Thyroid gland (tissue), 4 donors: ENCODE data around the gene TMEM79. TPM values are rescaled to one million over a fixed set of nuclear protein-coding genes. Genes with fewer than 3 reads are reported as not detected.
A peak's percentile ranks its signal among the peaks of the same experiment; 100 is the strongest.

Experiments used
- DNase-seq, 2 donors: peaks; one replicate each; pipeline ENCODE4 v3.0.0-alpha.2; 2019
- H3K27ac ChIP-seq, 3 donors: fragments of 200-600 bp; sonication (generic); 1 replicate in 2 of 3; 2 replicates in 1 of 3; pipeline ENCODE4 v1.5.1; 2016 to 2019; ENCODE audit warnings: mild to moderate bottlenecking in 1 of 3, moderate library complexity in 1 of 3
- H3K27me3 ChIP-seq: fragments of 200-600 bp; sonication (generic); one replicate; pipeline ENCODE4 v1.5.1; 2019
- H3K36me3 ChIP-seq, 2 donors: fragments of 200-600 bp; sonication (generic); one replicate each; pipeline ENCODE4 v1.5.1; 2016 to 2019
- H3K4me1 ChIP-seq, 2 donors: fragments of 200-600 bp; sonication (generic); one replicate each; pipeline ENCODE4 v1.5.1; 2017 to 2019
- H3K4me3 ChIP-seq, 3 donors: fragments of 200-600 bp; sonication (generic); replicated peaks in 1 of 3; 1 replicate in 2 of 3; 2 replicates in 1 of 3; pipeline ENCODE4 v1.5.1; 2016; ENCODE audit warnings: mild to moderate bottlenecking in 1 of 3
- H3K9me3 ChIP-seq: fragments of 200-600 bp; sonication (generic); one replicate; pipeline ENCODE4 v1.5.1; 2017
- CTCF ChIP-seq, 6 experiments: fragments of 200-600 bp in 3 of 6; fragments of 450-650 bp in 3 of 6; sonication (generic) in 3 of 6; IDR thresholded peaks; one replicate each; pipeline ENCODE4 v1.5.1; 2016 to 2019; ENCODE audit warnings: antibody characterized with exemption in 6 of 6, mild to moderate bottlenecking in 2 of 6, inconsistent platforms in 1 of 6, moderate library complexity in 1 of 6
- POLR2A ChIP-seq, 2 donors: fragments of 450-650 bp; IDR thresholded peaks; one replicate each; pipeline ENCODE4 v1.6.1; 2017; ENCODE audit warnings: antibody characterized with exemption in 2 of 2, mild to moderate bottlenecking in 2 of 2, moderate library complexity in 1 of 2
- WGBS, 2 donors: methylation state at CpG; one replicate each; pipeline ENCODE4 v1.1.5; 2017; 5-methylcytosine and 5-hydroxymethylcytosine counted together
- intact Hi-C: fragments of 100-400 bp; cut with DNase I; formaldehyde crosslinking; loops from one replicate; pipeline ENCODE4 v1.15.1; 2023
- total RNA-seq, 4 donors: library from RNA; depleted of rRNA; stranded (reverse); fragments of >200 nt; gene quantifications; one replicate each; pipeline ENCODE4 v1.2.3, GENCODE V29; 2016

The TMEM79 gene
- total RNA-seq, 4 donors from 2014 or later: 0.96 to 2.2 (median 1.7) TPM

GRCh38 chr1:156246241-156246780 lies 37.8 kb upstream of the TMEM79 start:
- Histone ChIP-seq H3K4me1 (peaks cover 5 to 27% of the 10 kb centered on the region in 2 donors), H3K4me3 (no peak overlapping the region), H3K36me3 (peaks cover 13 to 14% of the 10 kb centered on the region in 2 donors), H3K27me3 (no peaks in the 10 kb centered on the region), H3K9me3 (no peaks in the 10 kb centered on the region), H3K27ac (no peak overlapping the region)
- DNase-seq: no peak
- intact Hi-C loops: no loop called here
- TF ChIP-seq POLR2A (IDR thresholded peaks at IDR 0.05): no peak
- no peak for TF ChIP-seq CTCF (IDR thresholded peaks at IDR 0.05)
- 63 to 67% methylated on average over 8 to 10 of the region's 10 CpGs for WGBS, 2 donors

- WGBS, 2 donors: 56 to 68% methylated on average over 7 to 11 of the region's 16 CpGs
- DNase-seq: peak in 1 of 2 donors; percentile 14
- H3K27ac ChIP-seq: no peak overlapping the region
- no peak overlapping the region for H3K4me3 ChIP-seq
- intact Hi-C loops: no loop called here
- TF ChIP-seq CTCF (IDR thresholded peaks at IDR 0.05): no peak
- TF ChIP-seq POLR2A (IDR thresholded peaks at IDR 0.05): no peak
- H3K9me3 ChIP-seq: no peaks in the 10 kb centered on the region
- H3K36me3 ChIP-seq: peaks cover 19 to 21% of the 10 kb centered on the region in 2 donors
- H3K27me3 ChIP-seq: no peaks in the 10 kb centered on the region
- peaks cover 5 to 27% of the 10 kb centered on the region in 2 donors for H3K4me1 ChIP-seq
These were observed 37.2 kb upstream of the TMEM79 start for GRCh38 chr1:156246781-156247459.

- no peaks in the 10 kb centered on the region for H3K27me3 ChIP-seq
- H3K4me1 ChIP-seq: peaks cover 5 to 27% of the 10 kb centered on the region in 2 donors
- TF ChIP-seq POLR2A (IDR thresholded peaks at IDR 0.05) (no peak), CTCF (IDR thresholded peaks at IDR 0.05) (no peak)
- no peak within 1 kb of the TSS for H3K27ac ChIP-seq
- intact Hi-C loops: no loop called here
- no peak within 1 kb of the TSS for H3K4me3 ChIP-seq
- no peaks in the 10 kb centered on the region for H3K9me3 ChIP-seq
- 45 to 61% methylated on average over 11 to 12 of the region's 16 CpGs for WGBS, 2 donors
- peaks cover 27 to 28% of the 10 kb centered on the region in 2 donors for H3K36me3 ChIP-seq
- DNase-seq: no peak
These were observed 36.4 kb upstream of the TMEM79 start, which contains the start of gene PAQR6 for GRCh38 chr1:156247460-156248322. PAQR6 (minus strand) TSS chr1:156248056; CDS start chr1:156246731, 1,325 bp downstream.

- no peak overlapping the region for H3K4me3 ChIP-seq
- WGBS, 2 donors: 56 to 77% methylated on average over 2 to 4 of the region's 4 CpGs
- no peak for DNase-seq
- H3K9me3 ChIP-seq: no peaks in the 10 kb centered on the region
- H3K4me1 ChIP-seq: peaks cover 5 to 27% of the 10 kb centered on the region in 2 donors
- no peaks in the 10 kb centered on the region for H3K27me3 ChIP-seq
- H3K27ac ChIP-seq: no peak overlapping the region
- H3K36me3 ChIP-seq: peaks cover 33 to 34% of the 10 kb centered on the region in 2 donors
- intact Hi-C loops: no loop called here
- TF ChIP-seq CTCF (IDR thresholded peaks at IDR 0.05): no peak
These were observed 35.8 kb upstream of the TMEM79 start for GRCh38 chr1:156248323-156248683.
